Measurements from ENCODE around the gene MYBPC2.

DNA sequence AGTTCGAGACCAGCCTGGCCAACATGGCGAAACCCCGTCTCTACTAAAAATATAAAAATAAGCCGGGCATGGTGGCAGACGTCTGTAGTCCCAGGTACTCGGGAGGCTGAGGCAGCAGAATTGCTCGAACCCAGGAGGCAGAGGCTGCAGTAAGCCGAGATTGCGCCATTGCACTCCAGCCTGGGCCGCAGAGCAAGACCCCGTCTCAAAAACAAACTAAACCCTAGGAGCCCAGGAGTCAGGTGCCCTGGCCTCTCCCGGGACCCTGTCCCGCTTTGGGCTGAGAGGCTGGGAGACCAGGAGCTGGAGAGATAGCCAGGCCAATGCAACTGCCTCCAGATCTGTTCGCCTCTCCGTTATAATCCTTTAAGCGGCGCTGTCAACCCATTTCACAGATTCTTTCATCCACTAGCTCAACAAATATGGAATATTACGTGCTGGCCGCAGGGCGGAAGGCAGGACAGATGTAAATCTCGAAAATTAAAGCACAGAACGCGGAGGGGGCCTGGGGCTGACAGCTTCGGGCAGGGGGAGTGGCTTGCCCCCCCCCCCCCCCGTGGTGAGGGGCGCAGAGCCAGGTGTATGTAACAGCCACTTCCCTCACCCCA is 5.3 kb upstream of the MYBPC2 start:
- no peak for TF ChIP-seq EZH2 (IDR thresholded peaks at IDR 0.05; ENCODE audit: insufficient read depth, poor library complexity, severe bottlenecking)
- no peak for TF ChIP-seq EZH2phosphoT487 (IDR thresholded peaks at IDR 0.05; ENCODE audit: insufficient read depth, low read depth)

Measured in GM23248 (cell line).